ENCODE data around the gene KCNJ11. TPM values are rescaled to one million over a fixed set of nuclear protein-coding genes. Genes with fewer than 3 reads are reported as not detected.

The KCNJ11 gene
- total and polyA plus RNA-seq, 11 donors, result 11.5 to 32.4 (median 17.6) TPM

GRCh38 chr11:17371614-17372013 lies 16.8 kb downstream of the KCNJ11 start:
- ATAC-seq (no peak), DNase-seq (no peak)
- Histone ChIP-seq H3K27ac (no peak overlapping the region), H3K27me3 (no peaks in the 10 kb centered on the region), H3K4me3 (no peak overlapping the region), H3K36me3 (peaks cover 2 to 68% (median 20%) of the 10 kb centered on the region in 9 donors), H3K4me1 (peaks cover 0 to 8% (median 0%) of the 10 kb centered on the region in 12 donors), H3K9me3 (peaks cover 0 to 64% (median 46%) of the 10 kb centered on the region in 12 donors)
- TF ChIP-seq CTCF (IDR thresholded peaks at IDR 0.05) (no peak), POLR2A (IDR thresholded peaks at IDR 0.05) (no peak)
- intact Hi-C loops (cut with DNase I), result no loop called here
- WGBS, 4 donors, result 42 to 66% (median 63%) methylated on average over 3 of the region's 3 CpGs

- ATAC-seq, result no peak
Observed at GRCh38 chr11:17369684-17370243, 18.7 kb downstream of the KCNJ11 start.

GRCh38 chr11:17369094-17369493 lies 19.4 kb downstream of the KCNJ11 start:
- DNase-seq (no peak), ATAC-seq (no peak)
- Histone ChIP-seq H3K4me3 (no peak overlapping the region), H3K27me3 (no peaks in the 10 kb centered on the region), H3K4me1 (no peaks in the 10 kb centered on the region), H3K9me3 (peaks cover 0 to 57% (median 45%) of the 10 kb centered on the region in 12 donors), H3K36me3 (peaks cover 2 to 68% (median 20%) of the 10 kb centered on the region in 9 donors), H3K27ac (no peak overlapping the region)
- TF ChIP-seq POLR2A (IDR thresholded peaks at IDR 0.05), result no peak
- TF ChIP-seq CTCF (IDR thresholded peaks at IDR 0.05), result no peak
- intact Hi-C loops (cut with DNase I), result no loop called here

More at GRCh38 chr11:17369684-17370243, 18.7 kb downstream of the KCNJ11 start:
- Histone ChIP-seq H3K4me1 (no peaks in the 10 kb centered on the region), H3K27me3 (no peaks in the 10 kb centered on the region), H3K9me3 (peaks cover 0 to 60% (median 46%) of the 10 kb centered on the region in 12 donors), H3K4me3 (no peak overlapping the region), H3K27ac (no peak overlapping the region), H3K36me3 (peaks cover 2 to 68% (median 20%) of the 10 kb centered on the region in 9 donors)
- intact Hi-C loops (cut with DNase I), result no loop called here
- TF ChIP-seq CTCF (IDR thresholded peaks at IDR 0.05) (no peak), POLR2A (IDR thresholded peaks at IDR 0.05) (no peak)
- 70 to 95% (median 81%) methylated on average over 2 of the region's 2 CpGs for WGBS, 4 donors
- no peak for DNase-seq

- WGBS, 4 donors, result 94 to 97% (median 95%) methylated on average over 3 of the region's 3 CpGs
Observed at GRCh38 chr11:17368551-17368950, 19.9 kb downstream of the KCNJ11 start.

More at GRCh38 chr11:17368551-17368950, 19.9 kb downstream of the KCNJ11 start:
- no peak for DNase-seq
- ATAC-seq, result no peak
- H3K27ac ChIP-seq, result no peak overlapping the region
- H3K27me3 ChIP-seq, result no peaks in the 10 kb centered on the region
- no peak overlapping the region for H3K4me3 ChIP-seq
- TF ChIP-seq POLR2A (IDR thresholded peaks at IDR 0.05), result no peak
- no peak for TF ChIP-seq CTCF (IDR thresholded peaks at IDR 0.05)
- H3K36me3 ChIP-seq, result peaks cover 2 to 63% (median 20%) of the 10 kb centered on the region in 9 donors
- peaks cover 0 to 52% (median 43%) of the 10 kb centered on the region in 12 donors for H3K9me3 ChIP-seq
- intact Hi-C loops (cut with DNase I), result no loop called here
- H3K4me1 ChIP-seq, result no peaks in the 10 kb centered on the region
